Left colon (tissue), 2 donors: ENCODE results near the gene DUSP6. TPM values are rescaled to one million over a fixed set of nuclear protein-coding genes. Genes with fewer than 3 reads are reported as not detected.

ENCODE experiments used
- ATAC-seq: fragments of 200-7000 bp; cut with Tn5 transposase; one replicate; pipeline ENCODE4 v1.9.1; 2020; ENCODE audit warnings: mild to moderate bottlenecking, moderate library complexity
- DNase-seq, 2 donors: peaks; one replicate each; pipeline ENCODE4 v3.0.0-alpha.2; 2020
- intact Hi-C, 2 donors: fragments of 100-400 bp; cut with DNase I in 1 of 2; cut with micrococcal nuclease in 1 of 2; formaldehyde crosslinking; loops; one replicate each; pipeline versions ENCODE4 v1.11.2 to v1.14.0; 2022; cut with DNase I, micrococcal nuclease
- total RNA-seq, 2 donors: library from RNA; stranded (reverse); fragmentation: NEBNext Ultra II Directional; extraction: Animal tissue kit (Norgen Biotek cat#: 25700); gene quantifications; one replicate each; pipeline ENCODE4 v1.2.1, GENCODE V29; 2021
- donor health status: DM: no; HTN: no; CAD: no.
- donor health status: DM: yes; HTN: yes; CAD: no.

DUSP6 gene
- total RNA-seq, 2 donors from 2014 or later: 58.8 to 82.3 TPM

DNA sequence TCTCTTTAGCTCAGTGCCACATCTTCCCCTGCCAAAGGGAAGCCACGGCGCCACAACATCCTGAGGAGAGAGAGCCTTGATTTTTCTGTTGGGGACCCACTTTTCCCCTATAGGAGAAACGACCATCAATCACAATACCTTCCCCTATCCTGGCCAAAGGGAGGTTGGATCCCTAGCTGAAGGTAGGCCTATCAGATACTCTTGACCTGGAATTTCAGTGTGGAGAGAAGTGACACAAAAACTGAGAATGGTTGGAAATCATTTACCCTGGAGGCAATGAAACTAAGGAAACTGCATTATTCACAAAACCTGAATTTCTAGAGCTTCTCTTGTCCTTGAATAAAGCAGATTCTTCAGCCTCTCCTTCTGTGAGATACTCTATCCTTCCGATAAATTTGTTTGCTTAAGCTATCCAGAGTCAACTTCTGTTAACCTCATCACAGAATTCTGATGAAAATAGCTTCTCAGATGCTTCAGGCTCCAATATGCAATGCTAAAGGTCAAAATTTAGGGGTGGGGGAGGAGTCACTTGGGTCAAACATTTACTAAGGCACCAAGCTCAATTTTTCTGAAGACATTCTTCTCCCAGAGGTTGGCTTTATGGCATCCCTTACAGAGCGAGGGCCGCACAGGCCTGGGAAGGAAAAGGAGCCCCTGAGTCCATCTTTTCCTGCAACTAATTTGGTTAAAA is 27.0 kb upstream of the DUSP6 start:
- DNase-seq (no peak), ATAC-seq (peak; percentile 12)
- intact Hi-C loops: no loop called here

DNA sequence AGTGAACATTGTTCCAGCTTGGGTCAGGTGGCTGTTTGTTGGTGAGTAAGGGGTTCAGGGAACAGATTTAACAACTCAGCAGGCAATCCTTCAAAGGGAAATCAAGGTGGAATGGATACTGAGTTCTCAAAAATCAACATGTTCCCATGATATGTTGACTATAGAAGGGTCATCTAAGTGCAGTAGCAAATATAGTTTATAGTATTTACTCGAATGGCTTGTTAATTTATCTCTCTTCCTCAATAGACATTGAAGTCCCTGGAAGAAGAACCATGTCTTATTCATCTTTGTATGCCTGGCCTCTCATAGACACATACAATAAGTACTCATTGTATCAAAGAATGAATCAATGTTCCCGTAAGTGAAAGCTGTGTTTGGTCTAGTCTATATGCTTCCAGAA is 24.5 kb upstream of the DUSP6 start:
- no peak for DNase-seq
- intact Hi-C loops: no loop called here
- ATAC-seq: peak; percentile 9

DNA sequence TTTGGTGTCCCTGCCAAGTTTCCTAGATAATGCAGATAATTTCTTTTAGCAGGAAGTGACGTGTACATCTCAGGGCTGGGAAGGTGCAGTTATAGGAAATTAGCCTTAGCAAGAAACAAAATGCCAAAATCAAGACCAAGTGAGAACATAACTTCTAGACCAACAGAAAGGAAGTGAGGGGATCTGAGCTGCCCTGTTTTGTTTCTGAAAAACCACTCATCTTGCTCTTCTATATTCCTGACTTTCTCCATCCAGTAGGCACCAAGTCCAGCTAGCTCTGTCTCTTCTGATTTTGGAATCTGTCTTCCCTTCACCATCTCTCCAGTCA is 23.9 kb upstream of the DUSP6 start:
- intact Hi-C loops: no loop called here
- ATAC-seq (no peak), DNase-seq (no peak)

DNA sequence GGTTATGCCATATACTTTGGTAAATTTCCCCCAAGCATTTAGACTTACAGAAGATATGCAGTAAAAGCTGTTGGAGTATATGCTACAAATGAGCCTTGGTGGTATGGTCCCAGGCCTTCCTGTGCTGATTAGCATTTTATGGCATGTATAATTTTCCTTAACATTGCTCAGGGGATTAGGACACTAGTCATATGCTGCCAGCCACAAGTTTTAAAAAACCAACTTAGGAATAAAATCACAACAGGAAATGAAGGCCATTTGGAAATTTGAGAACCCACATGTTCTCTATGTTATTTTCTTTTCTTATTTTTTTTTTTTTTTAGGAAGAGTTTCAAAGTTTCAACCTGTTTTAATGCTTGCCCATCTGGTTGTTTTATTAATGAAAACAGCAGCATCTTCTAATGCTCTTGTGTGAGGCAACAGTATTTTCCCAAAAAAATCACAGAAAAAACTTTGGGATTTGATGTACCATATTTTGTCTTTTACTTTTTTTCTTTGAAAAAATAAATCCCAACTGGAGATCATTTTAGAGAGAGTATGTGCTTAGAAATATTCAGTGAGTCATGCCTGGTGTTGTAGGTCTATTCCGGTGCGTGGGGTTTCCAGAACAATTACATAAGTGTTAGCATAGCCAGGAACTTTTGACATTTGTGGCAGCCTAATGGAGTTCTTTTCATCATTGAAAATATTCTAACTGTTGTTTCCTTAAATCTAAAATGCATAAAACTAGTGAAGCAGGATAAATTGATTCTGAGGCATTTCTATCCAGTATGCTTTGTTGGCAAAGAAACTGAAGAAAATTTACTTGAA is 21.7 kb upstream of the DUSP6 start:
- ATAC-seq (no peak), DNase-seq (no peak)
- intact Hi-C loops: no loop called here

DNA sequence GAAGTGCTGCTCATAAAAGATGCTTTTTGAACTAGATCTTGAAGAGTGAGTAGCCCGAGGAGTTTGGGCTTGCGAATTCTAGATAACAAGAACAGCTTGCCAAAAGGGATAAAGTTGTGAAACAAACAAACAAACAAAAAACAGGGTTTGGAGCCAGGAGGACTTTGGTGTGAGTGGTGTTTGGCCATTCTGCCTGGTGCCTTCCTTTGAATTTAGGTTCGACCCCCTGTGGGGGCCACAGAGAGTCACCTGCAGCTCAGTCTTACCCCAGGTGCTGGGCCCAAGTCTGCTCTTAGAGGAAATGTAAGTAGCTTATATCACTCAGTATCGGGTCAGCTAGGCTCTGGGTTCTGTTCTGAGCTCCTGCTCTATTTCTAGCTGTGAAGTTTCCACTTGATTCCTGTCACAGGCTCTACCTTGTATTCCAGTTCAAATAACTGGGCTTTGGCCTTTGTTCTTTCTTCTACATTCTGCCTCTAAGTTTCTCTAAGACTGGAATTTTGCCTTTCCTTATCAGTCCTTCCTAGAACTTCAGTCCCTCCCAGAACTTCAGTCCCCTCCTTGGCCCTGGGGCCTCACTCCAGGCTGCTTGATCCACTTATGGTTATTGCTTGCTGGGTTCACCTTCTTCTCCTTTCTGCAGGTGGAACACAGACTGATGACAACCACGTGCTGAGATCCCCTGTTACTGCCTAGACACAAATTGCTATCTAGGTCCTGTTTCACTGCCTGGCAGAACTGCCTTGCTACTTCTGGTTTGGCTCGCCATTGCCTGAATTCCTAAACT is 20.5 kb upstream of the DUSP6 start:
- no peak for ATAC-seq
- intact Hi-C loops: no loop called here
- DNase-seq: no peak

DNA sequence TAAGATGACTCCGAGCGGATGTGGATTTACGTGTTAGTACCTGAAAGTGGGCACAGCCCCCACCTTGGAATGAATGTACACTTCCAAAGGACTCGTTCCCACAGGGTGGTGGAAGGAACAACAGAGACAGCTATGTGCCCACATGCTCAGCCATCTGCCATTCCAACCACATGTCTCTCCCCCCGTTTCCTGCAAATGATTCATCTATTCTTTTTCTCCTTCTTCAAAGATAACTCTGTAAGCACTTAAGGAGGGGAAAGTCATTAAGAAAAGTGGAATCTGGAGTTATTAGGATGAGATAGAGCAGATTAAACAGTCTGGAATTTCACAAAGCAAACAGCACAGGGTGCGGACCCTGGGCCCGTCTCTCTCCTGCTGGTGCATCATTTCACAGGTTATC is 18.5 kb upstream of the DUSP6 start:
- intact Hi-C loops: no loop called here
- DNase-seq (no peak), ATAC-seq (no peak)

DNA sequence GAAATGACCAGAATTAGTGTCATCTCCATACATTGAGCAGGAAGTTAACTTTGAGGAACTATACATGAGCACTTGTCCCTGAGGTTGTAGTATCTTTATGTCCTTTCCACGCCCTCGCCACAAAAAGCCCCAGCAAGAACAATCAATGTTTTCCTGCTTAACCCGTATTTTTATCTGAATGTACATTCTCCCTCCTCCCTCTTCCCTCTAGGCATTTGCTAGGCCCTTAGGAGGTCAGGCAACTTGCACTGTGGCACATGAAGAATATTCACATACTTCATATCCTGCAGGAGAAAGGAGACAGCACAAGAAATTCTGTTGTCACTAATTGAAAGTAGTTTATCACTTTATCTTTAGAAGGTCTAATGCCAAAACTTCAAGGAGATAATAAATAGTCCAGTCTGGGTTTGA is 18.1 kb upstream of the DUSP6 start:
- ATAC-seq (peak; percentile 56), DNase-seq (peak in 1 of 2 donors; percentile 41)
- intact Hi-C loops: no loop called here

DNA sequence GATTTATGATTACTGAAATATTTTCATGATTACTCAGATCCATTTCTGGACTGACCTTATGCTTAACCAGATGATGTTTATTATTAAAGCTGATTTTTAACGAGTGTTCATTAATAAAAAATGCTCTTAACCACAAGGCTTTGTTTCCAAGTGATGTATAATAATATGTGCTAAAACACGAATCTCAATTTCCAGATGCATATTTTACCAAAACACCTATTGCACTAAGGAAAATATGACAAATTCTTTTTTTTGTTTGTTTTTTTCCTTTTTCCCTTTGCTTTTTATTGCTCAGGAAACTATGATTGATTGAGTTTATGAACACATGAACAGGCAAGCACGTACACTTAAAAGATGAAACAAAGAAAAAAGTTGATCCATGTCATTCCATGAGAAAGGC is 16.9 kb upstream of the DUSP6 start:
- intact Hi-C loops: no loop called here
- no peak for DNase-seq

DNA sequence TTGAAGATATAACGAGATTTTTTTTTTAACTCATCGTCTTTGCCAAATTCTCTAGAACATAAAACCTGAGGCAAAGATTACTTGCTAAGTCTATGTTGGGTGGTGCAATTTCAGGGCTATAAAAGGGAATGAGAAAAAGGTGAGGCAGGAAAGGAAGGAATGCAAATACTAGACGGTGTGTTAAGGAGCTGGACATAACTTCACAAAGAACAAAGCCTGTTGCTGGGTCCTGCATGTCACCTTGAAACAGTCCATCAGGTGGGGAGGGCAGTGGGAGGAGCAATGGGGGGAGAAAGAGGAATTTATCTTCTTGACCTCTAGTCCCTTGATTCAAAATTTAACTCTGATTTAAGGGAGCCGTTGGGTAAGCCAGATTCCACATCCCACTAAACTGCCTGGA is 16.1 kb upstream of the DUSP6 start:
- no peak for DNase-seq
- ATAC-seq: peak; percentile 86
- intact Hi-C loops: no loop called here

More for the DNA sequence above, 16.9 kb upstream of the DUSP6 start:
- no peak for ATAC-seq

DNA sequence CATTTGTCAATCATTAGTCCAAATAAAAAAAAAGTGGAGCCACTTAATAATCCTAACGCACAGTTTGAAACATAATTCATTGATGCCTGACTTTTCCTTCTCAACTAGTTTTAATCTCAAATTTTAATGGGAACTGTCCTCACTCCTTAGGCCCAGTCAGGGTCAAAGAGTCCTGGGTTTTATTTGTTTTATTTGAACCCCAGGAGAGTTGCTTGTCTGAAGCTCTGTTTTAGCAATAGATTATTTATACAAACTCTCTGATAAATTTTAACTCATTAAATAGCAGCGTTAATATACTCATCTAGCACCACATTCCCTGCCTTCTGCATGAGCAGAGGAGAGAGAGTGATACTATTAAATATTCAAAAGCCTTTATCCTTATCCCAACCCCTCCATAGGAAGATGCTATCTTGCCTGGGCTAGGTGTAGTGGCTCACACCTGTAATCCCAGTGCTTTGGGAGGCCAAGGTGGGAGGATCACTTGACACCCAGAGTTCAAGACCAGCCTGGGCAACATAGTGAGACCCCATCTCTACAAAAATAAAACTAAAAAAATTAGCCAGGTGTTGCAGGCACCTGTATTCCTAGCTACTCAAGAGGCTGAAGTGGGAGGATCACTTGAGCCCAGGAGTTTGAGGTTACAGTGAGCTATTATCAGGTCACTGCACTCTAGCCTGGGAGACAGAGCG is 14.5 kb upstream of the DUSP6 start:
- no peak for ATAC-seq
- intact Hi-C loops: no loop called here
- no peak for DNase-seq

DNA sequence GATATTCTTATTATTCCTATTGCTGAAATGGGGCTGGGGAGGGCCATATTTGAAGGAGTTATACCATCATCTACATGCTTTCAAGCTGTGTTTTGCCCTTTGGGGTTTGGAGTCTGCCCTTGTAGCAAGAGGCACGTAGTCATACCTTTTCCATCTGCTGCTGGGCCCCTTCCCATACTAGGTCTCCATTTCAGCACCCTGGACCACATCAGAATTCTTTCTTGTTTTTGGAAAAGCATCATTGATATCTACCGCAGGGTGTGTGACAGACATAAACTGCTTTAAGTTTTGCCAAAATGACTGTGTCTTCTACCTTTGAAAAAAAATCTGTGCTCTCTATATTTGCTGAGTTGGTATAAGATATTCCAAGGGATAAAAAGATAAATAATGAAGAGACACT is 12.3 kb upstream of the DUSP6 start:
- intact Hi-C loops: no loop called here
- ATAC-seq: no peak
- no peak for DNase-seq

DNA sequence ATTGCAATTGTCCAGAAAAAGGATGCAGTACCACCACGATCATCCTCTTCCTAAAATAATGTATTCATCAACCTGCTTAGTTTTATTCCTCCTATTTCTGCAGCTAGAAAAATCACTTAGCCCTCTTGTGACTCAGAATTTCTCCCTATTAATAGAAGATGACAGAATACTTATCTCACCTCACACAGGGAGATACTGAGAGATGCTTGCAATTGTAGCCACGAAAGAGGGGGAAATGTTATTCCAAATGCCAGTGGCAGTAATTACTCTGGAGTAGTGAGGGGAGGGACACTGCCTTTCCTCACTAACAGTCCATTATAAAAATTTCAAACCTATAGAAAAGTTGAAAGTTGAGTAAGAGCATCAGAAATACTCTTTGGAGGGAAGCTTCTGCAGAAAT is 11.8 kb upstream of the DUSP6 start:
- intact Hi-C loops: no loop called here
- ATAC-seq: no peak
- no peak for DNase-seq

DNA sequence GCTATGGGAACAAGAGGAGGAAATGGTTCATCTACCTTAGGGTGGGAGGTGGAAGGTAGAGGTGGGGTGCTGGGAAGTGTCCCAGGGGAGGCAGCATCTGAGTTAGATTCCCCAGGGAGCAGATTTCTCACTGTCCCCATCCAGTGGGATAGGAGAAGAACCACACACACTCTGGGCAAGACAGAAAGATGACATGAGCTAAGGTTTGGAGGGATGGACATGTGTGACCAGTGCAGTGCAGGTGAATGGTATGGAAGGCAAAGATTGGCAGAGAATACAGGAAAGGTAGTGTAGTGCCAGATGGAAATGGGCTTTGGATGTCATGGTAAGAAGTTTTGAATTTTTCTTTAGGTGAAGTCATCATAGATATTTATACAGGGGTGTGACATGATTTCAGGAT is 11.3 kb upstream of the DUSP6 start:
- ATAC-seq (no peak), DNase-seq (no peak)
- intact Hi-C loops: no loop called here

DNA sequence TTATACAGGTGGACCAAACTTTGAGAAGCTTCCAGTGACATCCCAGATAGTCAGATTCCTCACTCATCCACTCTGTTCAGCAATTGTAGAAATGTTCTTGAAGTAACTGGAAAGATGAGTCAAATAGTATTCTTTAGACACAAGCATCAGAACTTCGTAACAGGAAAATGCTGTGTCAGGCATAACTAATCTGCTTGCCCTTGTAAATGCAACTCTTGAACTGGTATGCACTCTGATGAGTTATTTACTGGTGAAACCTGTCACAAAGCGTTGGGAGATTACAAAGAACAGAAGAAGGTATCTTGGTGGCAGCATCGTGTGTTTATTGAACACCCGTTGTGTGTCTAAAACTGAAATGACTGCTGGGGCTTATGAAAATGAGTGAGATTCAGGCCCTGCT is 10.8 kb upstream of the DUSP6 start:
- intact Hi-C loops: no loop called here
- ATAC-seq (no peak), DNase-seq (no peak)

DNA sequence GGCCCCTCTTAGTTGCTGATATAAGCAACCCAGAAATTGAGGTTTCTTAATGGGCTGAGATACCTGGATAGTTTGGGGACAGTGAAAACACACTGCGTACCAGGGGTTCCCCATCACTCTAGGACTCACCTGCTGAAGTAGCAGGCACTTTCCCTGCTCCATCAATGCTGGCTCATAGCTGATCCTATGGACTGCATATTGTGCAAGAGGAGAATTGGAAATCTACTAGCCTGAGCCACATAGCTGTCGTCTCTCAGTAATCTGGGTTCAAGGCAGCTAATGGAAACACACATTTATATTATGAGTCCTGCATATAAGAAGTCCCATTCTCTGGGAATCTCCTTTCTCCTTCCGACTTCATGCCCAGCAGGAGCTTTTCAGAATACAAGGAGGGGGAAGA is 7.3 kb upstream of the DUSP6 start:
- DNase-seq (no peak), ATAC-seq (no peak)
- intact Hi-C loops: no loop called here

DNA sequence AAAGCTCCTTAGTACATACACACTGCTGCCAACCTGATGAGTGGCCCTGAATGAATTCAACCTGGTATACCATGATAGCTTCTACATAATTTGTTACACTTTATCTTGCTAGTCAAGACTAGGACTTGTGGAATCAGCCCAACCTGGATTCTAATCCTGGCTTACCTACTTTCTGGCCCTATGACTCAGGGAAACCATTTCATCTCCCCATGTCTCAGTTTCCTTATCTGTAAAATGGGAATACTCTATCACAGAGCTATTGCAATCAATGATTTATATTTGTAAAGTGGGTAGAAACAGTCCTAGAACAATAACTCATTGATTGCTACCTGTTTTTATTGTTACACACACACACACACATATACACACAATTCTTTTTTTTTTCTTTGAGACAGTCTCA is 6.5 kb upstream of the DUSP6 start:
- intact Hi-C loops: no loop called here
- DNase-seq (no peak), ATAC-seq (no peak)

DNA sequence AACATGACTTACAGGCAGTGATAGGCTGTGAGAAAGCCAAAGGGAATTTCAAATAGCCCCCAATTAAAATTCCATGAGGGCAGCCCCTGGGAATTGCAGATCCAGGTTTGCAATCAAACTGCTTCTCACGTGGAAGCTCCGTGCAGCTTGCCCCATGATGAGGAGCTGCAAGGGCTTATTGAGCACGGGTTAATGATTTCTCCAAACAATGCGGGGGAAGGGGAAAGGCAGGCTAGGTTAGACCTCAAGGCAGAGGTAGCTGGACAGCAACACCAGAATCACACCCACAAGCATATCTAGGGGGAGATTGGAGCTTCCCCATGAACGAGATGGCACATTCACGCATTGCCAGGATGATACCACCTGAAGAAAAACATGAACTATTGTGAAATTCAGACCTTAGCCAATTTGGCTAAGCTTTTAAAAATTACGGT is 5.0 kb upstream of the DUSP6 start:
- DNase-seq (no peak), ATAC-seq (no peak)
- intact Hi-C loops: no loop called here

DNA sequence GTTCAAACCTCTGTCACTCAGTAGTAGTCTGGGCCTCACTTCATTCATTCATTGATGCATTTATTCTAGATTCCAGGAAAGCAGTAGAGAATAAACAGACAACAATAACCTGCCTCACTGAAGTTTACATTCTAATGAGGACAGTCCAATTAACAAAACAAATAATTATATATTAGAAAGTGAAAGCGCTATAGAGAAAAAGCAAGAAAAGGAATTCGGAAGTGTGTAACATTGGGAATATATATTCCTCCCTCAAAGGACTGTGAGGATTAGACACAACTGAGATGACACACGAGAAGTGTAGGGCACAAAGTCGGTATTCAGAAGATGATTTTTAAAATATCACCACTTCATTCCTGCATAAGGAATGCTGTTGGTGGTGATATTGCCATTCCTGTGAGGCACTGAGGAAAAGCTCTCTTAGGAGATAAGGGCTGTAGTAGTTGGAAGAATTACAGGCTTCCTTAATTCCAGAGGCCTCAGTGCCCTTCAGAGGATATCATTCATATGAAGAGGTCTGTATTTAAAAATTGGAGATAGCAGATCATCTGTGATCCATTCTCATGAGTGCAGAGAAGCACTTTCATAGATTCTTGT is 3.9 kb upstream of the DUSP6 start:
- no peak for DNase-seq
- ATAC-seq: no peak
- intact Hi-C loops: no loop called here
